HCT116 (cell line): ENCODE data around the gene DPYSL5.

ENCODE experiments used
- EZH2 ChIP-seq: fragments of 200-600 bp; sonication (generic); IDR thresholded peaks from 2 replicates; pipeline ENCODE4 v1.6.1; 2017; ENCODE audit warnings: antibody characterized with exemption, mixed run types
- POLR2AphosphoS5 ChIP-seq: IDR thresholded peaks from 2 replicates; pipeline ENCODE4 v1.6.1; 2011; ENCODE audit warnings: mild to moderate bottlenecking, low read depth, low read length, moderate library complexity
- TF ChIP-seq, protein P1 (sequence below), 3 experiments: fragments of 200-600 bp in 1 of 3; sonication (generic) in 1 of 3; IDR thresholded peaks in 2 of 3; conservative IDR thresholded peaks in 1 of 3; 2 replicates each; pipeline ENCODE4 v1.5.1; 2012 to 2017; ENCODE audit warnings: low read depth in 2 of 3, low read length in 2 of 3, antibody characterized with exemption in 1 of 3, borderline replicate concordance in 1 of 3, control low read depth in 1 of 3, mild to moderate bottlenecking in 1 of 3, mixed read lengths in 1 of 3, mixed run types in 1 of 3, moderate library complexity in 1 of 3; ENCODE audit not compliant: insufficient read depth in 1 of 3

DNA sequence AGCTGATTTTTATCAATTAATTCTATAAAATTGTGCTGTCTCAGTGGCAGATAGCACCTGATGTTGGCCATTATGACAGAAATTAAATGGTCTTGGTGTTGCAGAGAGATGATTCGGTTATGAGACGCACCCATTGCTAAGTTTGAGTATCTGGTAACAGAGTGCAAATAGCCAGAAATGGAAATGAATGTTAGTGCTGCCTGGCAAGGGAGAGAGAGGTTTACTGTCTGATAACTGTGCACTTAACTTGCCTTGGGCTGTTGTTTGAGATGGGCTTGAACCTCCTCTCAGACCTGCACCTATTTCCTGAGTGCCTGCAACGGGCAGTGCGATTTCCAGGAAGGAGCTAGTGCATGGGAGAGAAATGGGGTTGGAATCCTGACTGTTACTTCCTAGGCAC is 11.7 kb downstream of the DPYSL5 start:
- no peak for TF ChIP-seq EZH2
- TF ChIP-seq, protein P1, sequence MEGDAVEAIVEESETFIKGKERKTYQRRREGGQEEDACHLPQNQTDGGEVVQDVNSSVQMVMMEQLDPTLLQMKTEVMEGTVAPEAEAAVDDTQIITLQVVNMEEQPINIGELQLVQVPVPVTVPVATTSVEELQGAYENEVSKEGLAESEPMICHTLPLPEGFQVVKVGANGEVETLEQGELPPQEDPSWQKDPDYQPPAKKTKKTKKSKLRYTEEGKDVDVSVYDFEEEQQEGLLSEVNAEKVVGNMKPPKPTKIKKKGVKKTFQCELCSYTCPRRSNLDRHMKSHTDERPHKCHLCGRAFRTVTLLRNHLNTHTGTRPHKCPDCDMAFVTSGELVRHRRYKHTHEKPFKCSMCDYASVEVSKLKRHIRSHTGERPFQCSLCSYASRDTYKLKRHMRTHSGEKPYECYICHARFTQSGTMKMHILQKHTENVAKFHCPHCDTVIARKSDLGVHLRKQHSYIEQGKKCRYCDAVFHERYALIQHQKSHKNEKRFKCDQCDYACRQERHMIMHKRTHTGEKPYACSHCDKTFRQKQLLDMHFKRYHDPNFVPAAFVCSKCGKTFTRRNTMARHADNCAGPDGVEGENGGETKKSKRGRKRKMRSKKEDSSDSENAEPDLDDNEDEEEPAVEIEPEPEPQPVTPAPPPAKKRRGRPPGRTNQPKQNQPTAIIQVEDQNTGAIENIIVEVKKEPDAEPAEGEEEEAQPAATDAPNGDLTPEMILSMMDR (IDR thresholded peaks at IDR 0.05 in 2 of 3, conservative IDR thresholded peaks at IDR 0.05 in 1 of 3; ENCODE audit: borderline replicate concordance in 1 of 3, insufficient read depth in 1 of 3, low read depth in 2 of 3, low read length in 2 of 3), result no peak
- TF ChIP-seq POLR2AphosphoS5, result no peak
